Posterior vena cava (tissue), 2 donors: ENCODE results near the gene FOSL1. TPM values are rescaled to one million over a fixed set of nuclear protein-coding genes. Genes with fewer than 3 reads are reported as not detected.

Experiments
- DNase-seq: peaks from one replicate; pipeline ENCODE4 v3.0.0-alpha.2; 2020; ENCODE audit warnings: low spot score
- intact Hi-C, 2 donors: fragments of 100-400 bp; cut with DNase I; formaldehyde crosslinking; loops; one replicate each; pipeline versions ENCODE4 v1.14.1 to v1.14.2; 2022 to 2023
- total RNA-seq, 2 donors: library from RNA; stranded (reverse); fragmentation: NEBNext Ultra II Directional; extraction: Animal tissue kit (Norgen Biotek cat#: 25700); gene quantifications; one replicate each; pipeline ENCODE4 v1.2.1, GENCODE V29; 2021
- donor health status: DM: yes; HTN: yes; CAD: no.
- donor health status: DM: yes; HTN: yes; CAD: no.

FOSL1 gene
- total RNA-seq, 2 donors from 2014 or later = 7.4 to 38.7 TPM

DNA sequence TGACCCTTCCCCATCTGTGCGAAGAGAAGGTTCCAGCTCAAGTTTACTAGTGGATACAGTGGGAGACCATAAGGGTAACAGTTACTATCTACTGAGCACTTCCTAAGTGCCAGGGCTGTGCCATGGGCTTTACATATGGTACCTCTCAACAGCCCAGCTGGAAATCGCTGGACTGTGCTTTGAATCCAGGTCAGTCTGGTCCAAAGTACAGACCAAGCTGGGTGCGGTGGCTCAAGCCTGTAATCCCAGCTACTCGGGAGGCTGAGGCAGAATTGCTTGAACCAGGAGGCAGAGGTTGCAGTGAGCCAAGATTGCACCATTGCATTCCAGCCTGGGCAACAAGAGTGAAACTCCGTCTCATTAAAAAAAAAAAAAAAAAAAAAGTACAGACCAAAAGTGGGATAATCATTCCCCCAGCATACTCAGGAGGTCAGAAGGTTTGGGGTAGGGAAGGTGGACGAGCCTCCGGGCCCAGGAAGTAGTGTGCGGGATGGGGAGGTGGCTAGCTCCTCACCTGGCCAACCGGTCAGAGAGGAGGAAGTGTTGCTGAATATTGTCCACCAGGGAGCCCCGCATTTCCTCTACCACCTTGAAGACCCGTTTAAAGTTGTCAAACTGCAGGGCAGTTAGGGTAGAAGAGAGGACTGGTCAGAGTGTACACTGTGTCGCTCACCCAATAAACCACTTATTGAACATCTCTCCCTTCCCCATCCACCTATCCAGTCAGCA, 14.2 kb downstream of the FOSL1 start:
- DNase-seq = no peak
- intact Hi-C loops = loop anchor here in 1 of 2 donors (2.0 to 10.0 kb wide), 2 partner anchors 79 to 103 kb away; partner anchors contain the start of gene SART1

GRCh38 chr11:65885231-65885630, 15.0 kb downstream of the FOSL1 start:
- intact Hi-C loops = loop anchor here in 1 of 2 donors (2.0 to 10.0 kb wide), 2 partner anchors 80 to 104 kb away; partner anchors contain the start of gene SART1

DNA sequence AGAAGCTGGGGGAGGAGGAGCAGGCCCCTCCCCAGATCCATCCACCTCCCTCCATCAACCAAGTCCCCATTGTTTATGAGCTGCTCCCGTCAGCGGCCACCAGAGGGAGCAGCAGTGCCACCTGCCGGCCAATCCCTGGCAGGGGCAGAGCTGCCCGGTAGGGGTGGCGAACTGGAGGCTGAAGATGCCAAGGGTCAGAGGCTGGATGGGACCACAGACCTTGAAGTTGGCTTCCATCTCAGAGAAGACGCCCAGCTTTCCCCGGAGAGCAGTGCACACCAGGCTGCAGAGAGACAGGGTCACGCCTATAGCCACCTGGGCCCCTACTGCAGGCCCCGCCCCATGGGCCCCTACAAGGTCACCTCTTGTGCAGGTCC, 15.5 kb downstream of the FOSL1 start:
- intact Hi-C loops = loop anchor here (2.0 to 10.0 kb wide), 3 partner anchors 80 to 104 kb away; partner anchors contain the start of gene SART1 (in 1 of the 2)
- peak; percentile 91 for DNase-seq

More at GRCh38 chr11:65885231-65885630, 15.0 kb downstream of the FOSL1 start:
- no peak for DNase-seq

- intact Hi-C loops = loop anchor here (2.0 to 10.0 kb wide), 3 partner anchors 81 to 105 kb away; partner anchors contain the start of gene SART1 (in 1 of the 2)
- DNase-seq = no peak
Observed at GRCh38 chr11:65883786-65884715, 16.1 kb downstream of the FOSL1 start.

GRCh38 chr11:65883058-65883761, 17.0 kb downstream of the FOSL1 start:
- DNase-seq = no peak
- intact Hi-C loops = loop anchor here (5.0 to 10.0 kb wide), 2 partner anchors 82 to 104 kb away; partner anchors contain the start of gene SART1 (in 1 of the 2)

- intact Hi-C loops = loop anchor here (5.0 to 10.0 kb wide), 2 partner anchors 82 to 105 kb away; partner anchors contain the start of gene SART1 (in 1 of the 2)
- no peak for DNase-seq
Observed at GRCh38 chr11:65882120-65883057, 17.8 kb downstream of the FOSL1 start.

GRCh38 chr11:65880844-65881421, 19.3 kb downstream of the FOSL1 start:
- intact Hi-C loops = loop anchor here (5.0 to 10.0 kb wide), 2 partner anchors 84 to 106 kb away; partner anchors contain the start of gene SART1 (in 1 of the 2)
- DNase-seq = no peak

DNA sequence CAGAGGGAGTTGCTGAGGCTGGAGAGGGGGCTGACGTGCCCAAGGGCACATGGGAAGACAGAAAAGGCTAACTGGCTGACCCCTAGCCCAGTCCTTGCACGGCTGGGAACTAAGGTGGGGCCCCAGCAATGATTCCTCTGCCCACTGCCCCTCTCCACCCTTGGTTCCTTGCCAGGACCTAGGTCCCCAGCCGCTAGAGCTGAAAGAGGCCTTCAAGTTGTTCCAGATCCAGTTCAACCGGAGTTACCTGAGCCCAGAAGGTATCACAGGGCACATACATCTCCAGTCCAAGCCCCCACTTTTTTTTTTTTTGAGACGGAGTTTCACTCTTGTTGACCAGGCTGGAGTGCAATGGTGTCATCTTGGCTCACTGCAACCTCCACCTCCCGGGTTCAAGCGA, 20.2 kb downstream of the FOSL1 start:
- intact Hi-C loops = loop anchor here (5.0 to 10.0 kb wide), 2 partner anchors 85 to 107 kb away; partner anchors contain the start of gene SART1 (in 1 of the 2)
- DNase-seq = no peak

DNA sequence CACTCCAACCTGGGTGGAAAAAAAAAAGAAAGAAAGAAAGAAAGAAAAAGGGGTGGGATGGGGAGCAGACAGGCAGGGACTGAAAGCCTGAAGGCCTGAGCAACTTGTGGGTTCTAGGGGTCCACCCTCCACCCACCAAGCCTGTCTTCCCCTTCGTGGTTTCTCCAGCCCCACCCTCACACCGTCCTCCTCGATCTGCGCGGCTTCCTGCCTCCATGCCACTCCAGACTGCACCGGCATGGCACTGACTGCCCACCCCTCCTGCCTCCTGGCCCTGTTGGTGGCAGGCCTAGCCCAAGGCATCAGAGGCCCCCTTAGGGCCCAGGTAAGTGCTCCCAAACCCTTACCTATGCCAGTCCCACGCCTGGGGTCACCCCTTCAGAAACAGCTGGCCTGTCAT, 20.6 kb downstream of the FOSL1 start, which contains the start of gene CTSW:
Gene CTSW, plus strand, starts transcription at position 221 of the 400 bp plus-strand sequence. Its CDS starts 18 bp downstream, at position 239.
- intact Hi-C loops = loop anchor here (5.0 to 10.0 kb wide), 2 partner anchors 85 to 108 kb away; partner anchors contain the start of gene SART1 (in 1 of the 2)
- no peak for DNase-seq

DNA sequence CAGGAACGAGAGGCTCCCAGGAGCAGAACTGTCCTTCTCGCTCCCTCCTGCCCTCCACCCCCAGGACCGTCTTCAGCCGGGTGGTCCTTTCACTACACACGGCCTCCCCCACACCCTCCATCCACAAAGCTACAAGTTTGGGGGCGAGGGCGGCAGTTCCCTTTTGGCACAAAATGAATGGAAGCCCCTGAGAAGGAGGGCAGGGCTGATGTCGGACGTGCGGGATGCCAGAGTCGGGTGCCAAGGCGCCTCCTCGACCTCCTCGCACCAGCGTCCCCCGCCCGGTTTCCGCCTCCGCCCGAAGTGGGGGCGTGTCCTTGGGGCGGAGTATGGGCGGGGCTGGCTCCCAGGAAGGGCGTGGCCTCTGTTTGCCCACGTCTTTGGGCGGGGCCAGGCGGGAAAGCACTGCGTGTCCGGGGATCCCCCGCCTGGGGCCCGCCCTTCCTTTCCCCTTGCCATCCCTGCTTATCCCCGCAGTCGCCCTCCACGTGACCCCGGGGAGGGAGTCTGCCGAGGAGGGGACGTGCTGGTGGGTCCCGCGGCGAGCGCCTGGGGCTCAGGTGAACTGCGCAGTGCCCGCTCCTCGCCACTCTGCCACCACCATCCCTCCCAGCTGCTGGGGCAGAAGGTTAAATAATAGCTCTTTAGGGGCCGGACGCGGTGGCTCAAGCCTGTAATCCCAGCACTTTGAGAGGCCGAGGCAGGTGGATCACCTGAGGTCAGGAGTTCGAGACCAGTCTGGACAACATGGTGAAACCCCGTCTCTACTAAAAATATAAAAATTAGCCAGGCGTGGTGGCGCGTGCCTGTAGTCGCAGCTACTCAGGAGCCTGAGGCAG, 26.7 kb downstream of the FOSL1 start:
- intact Hi-C loops = no loop called here
- DNase-seq = peak; percentile 99

DNA sequence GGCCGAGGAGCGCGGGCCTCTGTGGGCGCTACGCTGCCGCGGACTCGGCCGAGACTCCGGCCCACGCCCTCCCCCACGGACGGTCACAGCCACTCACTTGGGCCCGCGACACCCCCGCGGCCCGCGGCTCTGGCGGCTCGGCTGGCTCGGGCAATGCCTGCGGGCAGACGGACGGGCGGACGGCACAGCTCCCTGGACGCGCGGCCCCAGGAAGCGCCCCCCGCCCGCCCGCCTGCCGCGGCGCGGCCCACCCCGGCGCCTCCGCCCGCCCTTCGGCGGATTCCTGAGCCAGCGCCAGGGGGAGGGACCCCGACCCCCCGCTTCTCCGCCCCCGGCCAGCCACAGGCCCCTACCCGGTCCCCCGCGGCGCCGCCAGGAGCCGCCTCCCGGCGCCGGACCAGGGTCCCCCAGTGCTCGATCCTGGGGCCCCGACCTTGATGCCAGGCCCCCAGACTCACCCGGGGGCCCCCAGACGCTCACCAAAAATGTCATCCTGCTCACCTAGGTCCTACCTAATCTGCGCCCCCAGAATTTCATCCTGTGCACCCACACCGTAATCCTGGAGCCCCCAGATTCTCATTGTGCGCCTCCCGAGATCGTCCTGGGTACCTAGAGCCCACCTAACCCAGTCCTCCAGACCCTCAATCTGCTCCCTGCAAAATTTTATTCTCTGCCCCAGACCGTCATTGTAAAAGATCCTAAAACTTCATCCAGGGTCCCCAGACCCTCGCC, 27.4 kb downstream of the FOSL1 start, which contains the start of gene EFEMP2:
Gene EFEMP2, minus strand, starts transcription at position 215 of the 732 bp plus-strand sequence. CDS start 446 bp downstream, outside the sequence.
- intact Hi-C loops = no loop called here
- peak; percentile 83 for DNase-seq

- peak; percentile 77 for DNase-seq
- intact Hi-C loops = no loop called here
Observed at GRCh38 chr11:65871811-65872548, 28.2 kb downstream of the FOSL1 start.

DNA sequence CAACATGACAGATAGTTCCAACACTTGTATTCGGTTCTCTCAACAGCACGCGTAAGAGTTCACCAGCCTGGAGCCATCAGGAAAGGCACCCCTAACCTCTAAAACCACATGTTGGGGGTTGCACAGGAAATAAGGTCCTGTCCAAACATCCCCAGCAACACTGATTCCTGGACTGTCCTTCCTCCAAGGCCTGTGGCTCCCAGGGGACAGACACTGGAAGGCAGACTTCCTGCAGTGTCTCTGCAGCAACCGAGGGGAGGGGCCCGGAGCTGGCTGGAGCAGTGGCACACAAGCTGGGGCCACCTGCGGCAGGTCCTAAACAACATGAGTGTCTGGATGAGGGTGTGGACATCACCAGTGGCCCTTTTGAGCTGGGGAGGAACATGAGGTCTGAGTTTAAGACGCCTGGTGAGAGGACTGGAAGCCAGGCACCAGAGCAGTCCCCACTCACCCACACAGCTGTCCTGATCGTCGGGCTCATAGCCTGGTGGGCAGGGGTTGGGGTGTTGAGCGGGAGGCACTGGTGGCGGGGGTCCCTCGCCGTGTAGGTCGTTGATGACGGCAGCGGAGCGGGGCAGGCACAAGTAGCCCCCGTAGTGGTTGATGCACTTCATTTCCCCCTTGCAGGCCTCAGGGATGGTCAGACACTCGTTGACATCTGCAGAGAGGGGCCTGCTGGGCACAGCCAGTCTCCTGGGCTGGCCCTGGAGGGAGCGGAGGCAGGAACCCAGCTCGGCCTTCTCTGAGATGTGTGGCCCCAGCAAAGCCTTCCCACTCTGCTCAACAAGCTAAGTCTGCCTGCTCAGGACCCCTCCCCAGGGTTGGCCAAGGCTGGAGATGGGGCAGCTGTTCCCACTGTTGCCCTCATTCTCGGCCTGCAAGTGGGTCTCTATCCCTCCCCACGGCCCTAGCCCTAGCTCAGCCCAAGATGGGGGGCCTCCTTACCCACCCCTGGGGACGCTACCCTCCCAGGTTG, 29.2 kb downstream of the FOSL1 start:
- intact Hi-C loops = no loop called here
- no peak for DNase-seq

- intact Hi-C loops = no loop called here
- DNase-seq = no peak
Observed at GRCh38 chr11:65870307-65870658, 29.9 kb downstream of the FOSL1 start.
